Loucy (cell line): ENCODE measurements around the gene SUN2.

Source experiments
- EZH2phosphoT487 ChIP-seq: fragments of 200-600 bp; IDR thresholded peaks from 2 replicates; pipeline ENCODE4 v1.6.1; 2018; ENCODE audit warnings: antibody characterized with exemption, mild to moderate bottlenecking, moderate library complexity, borderline replicate concordance
- TF ChIP-seq, protein P1 (sequence below): fragments of 200-600 bp; sonication (generic); conservative IDR thresholded peaks from 2 replicates; pipeline ENCODE4 v1.5.1; 2014; ENCODE audit warnings: mild to moderate bottlenecking, antibody characterized with exemption, low read length

DNA sequence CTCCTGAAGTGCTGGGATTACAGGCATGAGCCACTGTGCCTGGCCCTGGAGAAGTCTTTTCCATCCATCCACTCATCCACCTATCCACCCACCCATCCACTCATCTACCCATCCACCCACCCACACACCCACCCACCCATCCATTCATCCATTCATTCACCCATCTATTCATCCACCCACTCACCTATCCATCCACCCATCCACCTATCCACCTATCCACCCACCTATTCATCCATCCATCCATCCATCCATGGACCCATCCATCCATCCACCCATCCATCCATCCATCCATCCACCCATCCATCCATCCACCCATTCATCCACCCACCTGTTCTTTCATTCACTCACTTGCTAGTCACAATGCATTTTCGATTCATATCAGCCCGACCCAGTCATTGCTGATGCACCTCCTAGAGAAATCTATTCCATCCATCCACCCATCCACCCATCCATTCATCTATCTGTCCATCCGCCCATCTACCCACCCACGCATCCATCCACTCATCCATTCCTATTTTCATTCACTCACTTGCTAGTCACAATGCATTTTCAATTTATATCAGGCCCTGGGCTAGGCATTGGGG, 17.7 kb upstream of the SUN2 start:
- TF ChIP-seq, protein P1, sequence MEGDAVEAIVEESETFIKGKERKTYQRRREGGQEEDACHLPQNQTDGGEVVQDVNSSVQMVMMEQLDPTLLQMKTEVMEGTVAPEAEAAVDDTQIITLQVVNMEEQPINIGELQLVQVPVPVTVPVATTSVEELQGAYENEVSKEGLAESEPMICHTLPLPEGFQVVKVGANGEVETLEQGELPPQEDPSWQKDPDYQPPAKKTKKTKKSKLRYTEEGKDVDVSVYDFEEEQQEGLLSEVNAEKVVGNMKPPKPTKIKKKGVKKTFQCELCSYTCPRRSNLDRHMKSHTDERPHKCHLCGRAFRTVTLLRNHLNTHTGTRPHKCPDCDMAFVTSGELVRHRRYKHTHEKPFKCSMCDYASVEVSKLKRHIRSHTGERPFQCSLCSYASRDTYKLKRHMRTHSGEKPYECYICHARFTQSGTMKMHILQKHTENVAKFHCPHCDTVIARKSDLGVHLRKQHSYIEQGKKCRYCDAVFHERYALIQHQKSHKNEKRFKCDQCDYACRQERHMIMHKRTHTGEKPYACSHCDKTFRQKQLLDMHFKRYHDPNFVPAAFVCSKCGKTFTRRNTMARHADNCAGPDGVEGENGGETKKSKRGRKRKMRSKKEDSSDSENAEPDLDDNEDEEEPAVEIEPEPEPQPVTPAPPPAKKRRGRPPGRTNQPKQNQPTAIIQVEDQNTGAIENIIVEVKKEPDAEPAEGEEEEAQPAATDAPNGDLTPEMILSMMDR: no peak
- TF ChIP-seq EZH2phosphoT487: no peak
